T1000 (cell line): ENCODE data around the gene ABCB11.
"Not testable (repeated sequence)": the region's sequence is repeated elsewhere in the genome, so short reads cannot be mapped to it uniquely, and the experiment has no call there.

Experiments
- DNase-seq: peaks from one replicate; lab custom pipeline; 2025; ENCODE audit warnings: mixed read lengths; lab: John Stamatoyannopoulos, UW

The ABCB11 gene

DNA sequence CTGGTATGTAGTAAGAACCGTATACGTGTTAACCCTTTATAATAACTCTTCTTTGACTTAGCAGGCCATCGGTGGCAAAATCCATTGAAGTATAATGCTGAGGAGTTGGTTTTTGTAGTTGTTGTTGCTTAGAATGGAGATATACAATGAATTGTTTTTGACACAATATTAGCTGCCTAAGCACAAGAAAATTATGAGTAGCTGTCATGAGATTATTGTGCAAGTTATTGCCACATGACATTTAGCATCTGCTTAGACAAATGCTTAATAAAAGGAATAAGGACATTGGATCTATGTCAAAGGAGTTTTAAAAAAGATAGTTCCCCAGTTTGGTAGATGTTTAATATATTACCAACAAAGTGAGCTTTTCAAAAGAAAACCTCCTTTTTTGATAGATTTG is 59.9 kb downstream of the ABCB11 start:
- no peak for DNase-seq

DNA sequence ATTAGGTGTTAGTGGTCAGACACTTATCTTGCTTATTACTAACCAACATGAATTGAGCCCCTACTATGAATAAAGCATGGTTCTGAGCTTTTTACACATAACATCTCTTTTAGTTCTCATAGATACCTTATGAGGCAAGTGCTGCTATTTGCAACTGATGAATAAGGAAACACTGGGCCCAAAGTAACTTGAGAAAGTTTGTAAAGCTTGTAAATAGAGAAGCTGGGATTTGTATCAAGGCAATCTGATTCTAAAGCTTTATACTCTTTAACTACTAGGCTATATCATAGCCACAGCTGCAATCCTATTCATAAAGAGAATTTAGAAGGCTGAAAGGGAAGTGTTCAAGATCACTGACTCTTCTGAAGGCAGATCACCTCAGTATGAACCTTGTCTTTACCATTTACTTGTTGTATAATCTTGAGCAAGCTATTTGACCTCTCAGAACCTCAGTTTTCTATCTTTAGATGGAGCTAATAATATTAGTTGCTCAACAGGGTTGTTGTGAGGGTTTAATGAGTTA is 60.4 kb downstream of the ABCB11 start:
- DNase-seq, result no peak

DNA sequence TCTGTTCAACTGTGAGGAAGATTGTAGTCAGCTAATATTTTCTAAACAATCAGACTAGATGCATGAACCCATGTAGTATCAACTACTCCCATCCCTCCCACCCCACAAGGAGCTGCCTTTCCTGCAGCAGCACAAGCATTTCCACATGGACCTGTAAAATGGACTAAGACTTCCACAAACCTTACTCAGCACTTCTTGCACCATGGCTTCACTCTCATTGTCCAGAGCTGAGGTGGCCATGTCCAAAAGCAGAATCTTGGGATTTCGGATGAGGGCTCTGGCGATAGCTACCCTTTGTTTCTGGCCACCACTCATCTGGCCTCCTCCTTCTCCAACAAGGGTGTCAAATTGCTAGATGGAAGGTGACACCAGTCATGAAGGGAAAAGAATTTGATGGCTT is 61.3 kb downstream of the ABCB11 start:
- no peak for DNase-seq

DNA sequence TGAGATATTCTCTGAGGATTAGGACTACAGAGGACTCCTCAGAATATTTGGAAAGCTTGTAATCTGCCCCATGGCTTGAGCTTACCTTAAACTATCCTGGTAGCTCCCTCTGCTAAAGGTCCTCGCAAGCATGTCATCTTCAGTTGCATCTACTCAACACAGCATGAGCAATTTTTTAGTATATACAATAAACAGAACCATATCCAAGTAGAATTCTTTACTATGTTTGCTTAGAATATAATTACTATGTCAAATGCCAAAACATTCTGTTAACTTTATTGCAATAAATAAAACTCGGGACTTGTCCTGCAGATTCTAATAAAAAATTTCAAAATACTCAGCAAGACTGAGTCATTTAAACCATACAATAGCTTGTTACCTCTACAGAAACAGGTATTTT is 62.8 kb downstream of the ABCB11 start:
- no peak for DNase-seq

DNA sequence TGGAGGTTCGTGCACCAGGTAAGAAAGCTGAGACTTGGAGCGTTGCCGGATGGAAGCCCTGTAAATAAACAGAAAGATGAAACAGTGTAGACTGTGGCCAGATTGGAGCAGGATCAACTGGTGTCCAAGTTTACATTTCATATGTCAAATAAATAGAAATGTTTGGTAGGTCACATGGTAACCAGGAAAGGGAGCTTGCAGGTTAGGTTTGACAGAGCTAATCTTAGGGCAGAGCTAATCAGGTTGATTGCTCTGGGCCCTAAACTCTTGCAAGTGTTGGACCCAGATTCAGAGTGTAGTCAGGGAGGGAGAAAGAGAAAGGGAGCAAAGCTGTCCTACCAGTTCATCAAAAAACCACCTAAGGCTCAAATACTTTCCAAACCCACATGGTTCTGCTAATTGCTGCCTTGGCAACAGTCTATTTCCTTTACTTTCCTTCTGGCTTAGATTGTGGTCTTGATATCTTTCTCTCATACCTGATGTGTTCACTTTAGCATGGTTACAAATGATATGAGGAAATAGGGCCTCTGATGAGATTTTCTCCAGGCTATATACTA is 66.8 kb downstream of the ABCB11 start:
- no peak for DNase-seq

DNA sequence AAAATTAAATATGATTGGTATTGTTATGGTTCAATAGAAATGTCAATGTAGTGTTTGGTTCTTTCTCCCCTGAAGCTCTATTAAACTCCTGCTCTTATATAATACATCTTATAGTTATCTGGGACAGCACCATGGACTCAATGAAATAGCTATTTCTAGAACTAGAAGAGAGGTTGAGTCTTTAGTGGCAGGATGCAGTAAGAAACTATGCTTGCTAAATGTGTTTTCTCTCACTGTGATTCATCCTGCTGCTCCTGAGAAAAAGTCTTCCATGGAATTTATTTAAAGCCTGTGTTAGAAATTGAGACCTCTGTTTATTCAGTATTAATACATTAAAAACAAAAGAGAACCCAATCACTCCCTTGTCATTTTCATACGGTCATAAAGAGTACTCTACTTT is 68.5 kb downstream of the ABCB11 start:
- DNase-seq, result no peak

DNA sequence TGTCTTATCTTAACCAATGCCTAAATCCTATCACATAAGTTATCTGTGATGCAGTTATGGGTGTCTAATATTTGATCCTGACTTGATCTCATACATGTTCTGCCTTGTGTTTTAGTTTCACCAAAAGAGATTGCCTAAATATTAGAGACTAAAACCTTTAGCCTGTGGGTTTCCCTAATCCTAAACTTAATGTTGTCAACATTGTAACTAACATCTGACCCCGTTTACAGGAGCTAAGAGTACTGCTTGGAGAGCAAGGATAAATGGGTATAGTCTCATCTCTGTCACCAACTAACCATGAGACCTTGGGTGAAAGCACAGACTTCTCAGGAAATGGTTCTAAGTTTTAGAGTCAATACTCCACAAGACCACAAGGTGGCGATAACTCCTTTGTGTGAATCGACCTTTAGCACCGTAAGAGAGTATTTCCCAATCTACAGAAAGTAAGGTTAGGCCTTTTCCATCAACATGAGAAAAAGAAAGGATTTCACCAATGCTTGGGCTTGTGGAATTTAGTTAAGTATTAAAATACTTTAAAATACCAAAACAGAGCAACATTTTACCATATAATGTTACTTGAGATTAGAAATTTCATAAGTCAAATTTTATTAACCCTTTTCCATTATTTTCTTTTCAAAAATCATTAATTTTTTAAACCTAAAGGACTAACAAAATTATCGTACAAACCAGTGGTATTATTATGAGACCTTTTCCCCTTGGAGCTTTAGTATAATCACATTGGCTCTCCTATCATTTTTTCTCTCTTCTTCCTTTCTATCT is 69.5 kb downstream of the ABCB11 start:
- DNase-seq, result no peak

DNA sequence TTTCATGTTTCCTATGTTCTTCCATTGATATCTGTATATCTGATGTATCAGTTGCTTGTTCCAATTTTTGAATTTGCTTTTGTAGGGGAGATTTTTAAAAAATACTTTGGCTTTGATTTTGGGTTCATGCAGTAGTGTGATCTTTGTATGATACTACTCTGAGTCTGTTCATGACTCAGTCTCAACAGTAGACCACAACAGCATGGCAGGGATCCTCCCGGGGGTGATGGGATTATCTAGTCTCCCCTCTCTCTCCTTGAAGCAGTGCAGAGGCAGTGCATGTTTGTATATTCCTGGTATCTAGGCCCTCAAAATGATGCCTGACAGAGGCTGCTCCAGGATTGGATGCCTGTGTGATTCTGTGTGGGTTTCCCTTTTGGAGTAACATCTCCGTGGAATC is 74.7 kb downstream of the ABCB11 start:
- DNase-seq, result no peak

DNA sequence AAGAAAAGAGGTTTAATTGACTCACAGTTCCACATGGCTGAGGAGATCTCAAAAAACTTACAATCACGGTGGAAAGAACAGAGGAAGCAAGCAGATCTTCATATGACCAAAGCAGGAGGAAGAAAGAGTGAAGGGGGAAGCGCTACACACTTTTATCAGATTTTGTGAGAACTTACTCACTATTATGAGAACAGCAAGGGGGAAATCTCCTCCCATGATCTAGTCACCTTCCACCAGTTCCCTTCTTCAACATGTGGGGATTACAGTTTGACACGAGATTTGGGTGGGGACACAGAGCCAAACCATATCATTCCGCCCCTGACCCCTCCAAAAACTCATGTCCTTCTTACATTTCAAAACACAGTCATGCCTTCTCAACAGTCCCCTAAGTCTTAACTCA is 75.8 kb downstream of the ABCB11 start:
- no peak for DNase-seq

DNA sequence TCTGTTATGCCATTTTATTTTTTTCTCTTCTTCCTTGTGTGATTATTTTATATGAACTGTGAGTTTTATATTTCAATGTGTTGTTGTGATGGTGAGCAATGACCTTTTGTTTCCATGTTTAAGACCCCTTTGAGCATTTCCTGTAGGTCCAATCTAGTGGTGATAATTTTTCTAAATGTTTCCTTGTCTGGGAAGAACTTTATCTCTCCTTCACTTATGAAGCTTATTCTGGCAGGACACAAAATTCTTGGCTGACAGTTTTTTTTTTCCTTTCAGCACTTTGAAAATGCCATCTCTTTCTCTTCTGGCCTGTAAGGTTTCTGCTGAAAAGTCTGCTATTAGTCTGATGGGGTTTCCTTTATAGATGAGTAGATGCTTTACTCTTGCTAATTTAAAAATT is 76.9 kb downstream of the ABCB11 start:
- DNase-seq, result no peak

DNA sequence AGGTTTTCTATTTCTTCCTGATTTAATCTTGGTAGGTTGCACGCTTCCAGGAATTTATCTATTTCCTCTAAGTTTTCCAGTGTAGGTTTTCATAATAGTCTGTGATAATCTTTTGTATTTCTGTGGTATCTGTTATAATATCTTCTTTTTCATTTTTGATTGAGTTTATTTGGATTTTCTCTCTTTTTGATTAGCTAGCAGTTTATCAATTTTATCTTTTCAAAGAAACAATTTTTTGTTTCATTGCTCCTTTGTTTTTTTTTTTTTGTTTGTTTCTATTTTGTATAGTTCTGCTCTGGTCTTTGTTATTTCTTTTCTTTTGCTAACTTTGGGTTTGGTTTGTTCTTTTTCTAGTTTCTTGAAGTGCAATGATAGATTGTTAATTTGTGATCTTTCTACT is 78.7 kb downstream of the ABCB11 start:
- no peak for DNase-seq

DNA sequence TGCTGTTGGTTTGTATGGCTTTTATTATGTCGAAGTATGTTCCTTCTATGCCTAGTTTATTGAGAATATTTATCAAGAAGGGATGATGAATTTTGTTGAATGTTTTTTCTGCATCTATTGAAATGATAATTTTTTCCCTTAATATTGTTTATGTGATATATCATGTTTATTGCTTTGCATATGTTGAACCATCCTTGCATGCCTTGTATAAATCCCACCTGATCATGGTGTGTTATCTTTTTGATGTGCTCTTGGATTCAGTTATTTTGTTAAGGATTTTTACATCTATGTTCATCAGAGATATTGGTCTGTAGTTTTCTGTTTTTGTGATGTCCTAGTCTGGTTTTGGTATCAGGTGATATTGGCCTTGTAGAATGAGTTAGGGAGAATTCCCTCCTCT is 79.3 kb downstream of the ABCB11 start:
- no peak for DNase-seq

DNA sequence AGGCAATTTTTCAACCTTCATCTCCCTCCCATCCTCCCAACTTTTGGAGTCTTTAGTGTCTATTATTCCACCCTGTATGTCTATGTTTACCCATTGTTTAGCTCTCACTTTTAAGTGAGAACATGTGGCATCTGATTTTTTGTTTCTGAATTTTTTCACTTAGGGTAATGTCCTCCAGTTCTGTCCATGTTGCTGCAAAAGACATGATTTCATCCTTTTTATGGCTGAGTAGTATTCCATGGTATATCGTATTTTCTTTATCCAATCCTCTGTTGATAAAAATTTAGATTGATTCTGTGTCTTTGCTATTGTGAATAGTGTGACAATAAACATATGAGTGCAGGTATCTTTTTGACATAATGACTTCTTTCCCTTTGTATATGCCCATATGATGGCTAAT is 81.8 kb downstream of the ABCB11 start:
- no peak for DNase-seq

DNA sequence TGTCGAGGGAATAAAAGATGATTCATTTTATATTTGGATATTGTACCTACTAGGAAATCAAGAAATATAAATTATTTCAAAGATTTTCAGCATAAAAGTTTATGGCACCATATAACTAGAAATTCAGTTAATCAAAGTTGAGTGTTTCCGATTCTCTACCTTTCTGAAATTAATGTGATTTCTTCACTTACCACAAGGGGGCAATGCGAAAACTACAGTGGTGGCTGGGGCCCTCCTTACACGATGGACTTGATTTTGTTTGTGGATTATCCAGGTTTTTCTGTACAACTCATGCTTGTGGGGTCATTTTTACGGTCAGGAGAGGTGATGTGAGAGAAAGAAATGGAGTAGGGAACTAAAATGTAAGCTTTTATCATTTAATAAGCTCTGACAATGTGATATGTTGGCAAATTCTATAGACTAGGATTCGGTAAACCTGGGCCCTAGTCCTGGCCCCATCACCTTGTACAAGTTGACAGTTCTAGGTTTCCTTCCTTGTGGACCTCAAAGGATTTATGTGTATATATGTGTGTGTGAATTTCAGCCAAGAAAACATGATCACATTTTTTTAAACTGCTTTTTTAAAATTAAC is 82.4 kb downstream of the ABCB11 start:
- no peak for DNase-seq

DNA sequence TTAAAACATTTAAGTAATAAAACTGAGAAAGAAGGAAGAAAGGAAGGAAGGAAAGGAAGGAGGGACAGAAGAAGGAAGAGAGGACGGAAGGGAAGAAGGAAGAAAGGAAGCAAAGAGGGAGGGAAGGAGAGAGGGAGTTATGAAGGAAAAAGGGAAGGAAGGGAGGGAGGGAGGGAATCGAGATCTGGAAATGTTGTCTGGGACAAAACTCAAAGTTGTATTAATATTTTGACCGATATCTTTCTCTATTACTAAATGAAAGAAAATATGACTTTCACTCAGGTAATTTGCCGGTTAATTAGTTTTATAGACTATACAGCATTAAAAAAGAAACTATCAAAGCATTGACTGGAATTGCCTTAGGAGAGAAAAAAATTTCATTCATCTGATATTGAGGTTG is 85.6 kb downstream of the ABCB11 start:
- DNase-seq, result no peak

DNA sequence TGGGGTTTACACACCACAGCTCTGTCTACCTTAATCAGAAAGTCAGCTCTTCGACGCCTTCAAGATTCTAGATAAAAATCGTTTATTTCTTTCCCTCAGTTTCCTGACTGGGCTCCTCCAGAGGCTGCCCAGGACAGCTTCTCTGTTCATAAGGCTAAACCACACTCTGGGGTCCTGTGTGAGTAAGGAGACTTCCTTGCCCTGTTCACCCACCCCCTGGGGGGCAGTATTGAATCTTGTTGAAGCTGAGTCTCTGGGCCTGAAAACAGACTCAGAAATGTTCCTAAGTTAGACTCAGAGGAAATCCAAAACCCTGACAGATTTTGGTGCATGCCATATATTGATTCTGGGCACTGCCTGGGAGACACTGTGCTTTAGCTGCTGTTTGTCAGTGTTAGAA is 87.1 kb downstream of the ABCB11 start:
- DNase-seq, result no peak

DNA sequence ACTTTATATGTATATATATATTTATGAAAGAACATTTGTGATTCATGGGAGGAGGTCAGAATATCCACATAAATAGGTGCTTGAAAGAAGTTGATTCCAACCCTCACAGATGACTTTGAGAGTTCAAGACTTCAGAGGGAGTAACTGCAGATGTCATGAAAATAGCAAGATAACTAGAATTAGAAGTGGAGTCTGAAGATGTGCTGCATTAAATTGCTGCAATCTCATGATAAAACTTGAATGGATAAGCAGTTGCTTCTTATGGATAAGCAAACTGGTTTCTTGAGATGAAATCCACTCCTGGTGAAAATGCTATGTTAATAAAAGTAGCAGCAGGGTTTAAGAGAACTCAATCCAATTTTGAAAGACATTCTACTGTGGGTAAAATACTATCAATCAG is 89.8 kb downstream of the ABCB11 start:
- no peak for DNase-seq

DNA sequence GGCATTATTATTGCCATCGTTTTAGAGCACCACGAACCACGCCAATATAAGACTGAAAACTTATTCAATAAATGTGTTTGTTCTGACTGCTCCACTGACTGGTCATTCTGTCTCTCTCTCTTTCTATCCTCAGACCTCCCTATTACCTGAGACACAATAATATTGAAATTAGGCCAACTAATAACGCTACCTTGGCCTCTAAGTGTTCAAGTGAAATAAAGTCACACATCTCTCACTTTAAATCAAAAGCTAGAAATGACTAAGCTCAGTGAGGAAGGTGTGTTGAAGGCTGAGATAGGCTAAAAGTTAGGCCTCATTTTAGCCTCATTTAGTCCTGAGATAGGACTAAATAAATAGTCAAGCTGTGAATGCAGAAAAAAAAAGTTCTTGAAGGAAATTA is 91.2 kb downstream of the ABCB11 start:
- DNase-seq, result no peak

DNA sequence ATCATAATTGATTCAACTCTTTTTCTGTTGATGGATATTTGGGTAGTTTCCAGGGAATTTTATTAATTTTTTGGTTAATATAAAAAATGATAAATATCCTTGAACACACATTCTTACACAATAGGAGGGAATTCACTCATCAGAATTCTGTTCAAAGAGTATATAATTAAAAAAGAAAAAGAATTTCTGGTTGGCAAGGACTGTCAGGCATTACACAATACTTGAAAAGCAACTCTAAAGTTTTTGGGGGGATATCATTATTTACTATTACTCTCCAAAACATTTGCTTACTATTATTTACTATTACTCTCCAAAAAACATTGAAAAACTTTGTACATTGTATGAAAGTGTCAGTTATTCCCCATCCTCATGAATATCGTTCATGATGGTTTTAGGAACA is 92.1 kb downstream of the ABCB11 start:
- no peak for DNase-seq

DNA sequence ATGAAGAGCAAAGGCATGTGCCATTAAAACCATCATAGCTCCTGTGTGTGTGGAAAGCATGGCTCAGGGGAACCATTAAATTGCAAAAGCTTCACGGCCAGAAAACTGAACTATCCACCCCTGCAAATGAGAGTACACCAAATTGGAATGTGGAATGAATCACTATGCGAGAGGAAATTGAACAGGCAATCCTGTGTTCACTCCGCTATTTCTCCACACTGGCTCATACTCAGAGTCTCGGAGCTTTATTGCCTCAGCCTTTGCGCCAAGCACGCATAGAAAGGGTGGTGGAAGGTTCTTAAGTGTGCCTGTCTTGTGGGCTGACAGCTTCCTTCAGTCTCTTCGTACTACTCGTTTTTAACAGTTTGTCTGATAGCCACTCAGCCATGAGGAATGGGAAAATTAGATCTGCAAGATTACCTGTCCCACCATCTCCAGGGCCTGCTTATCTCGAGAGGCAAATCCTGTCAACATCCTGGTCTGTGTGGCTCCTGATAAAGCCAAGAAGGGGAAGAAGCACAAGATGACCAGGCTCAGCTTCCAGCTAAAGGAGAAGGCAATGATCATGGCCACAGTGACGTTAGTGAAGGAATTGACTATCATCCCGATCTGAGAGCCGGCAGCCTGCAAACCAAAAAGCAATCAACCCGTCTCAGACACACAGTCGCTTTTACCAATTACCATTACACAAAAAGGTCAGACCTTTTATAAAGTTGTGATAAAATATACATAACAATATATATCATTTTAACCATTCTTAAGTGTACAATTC is 95.1 kb downstream of the ABCB11 start:
- DNase-seq, result peak; percentile 38

DNA sequence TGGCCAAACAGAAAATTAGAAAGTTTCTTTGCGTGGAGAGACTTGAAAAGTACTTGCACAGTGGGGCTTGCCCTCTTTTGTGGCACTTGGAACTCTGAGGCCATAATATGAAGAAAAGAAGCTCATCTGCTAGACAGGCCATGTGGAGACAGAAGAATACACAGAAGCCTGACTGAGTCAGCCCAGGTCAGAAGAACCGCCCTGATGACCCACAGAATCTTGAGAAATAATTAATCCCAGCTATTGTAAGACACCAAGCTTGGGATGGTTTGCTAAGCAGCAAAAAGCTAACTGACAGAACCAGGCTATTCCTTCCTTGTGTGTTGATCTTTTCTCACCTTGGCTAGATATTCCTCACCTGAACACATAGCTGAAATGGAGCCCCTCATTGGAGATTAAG is 96.3 kb downstream of the ABCB11 start:
- no peak for DNase-seq

DNA sequence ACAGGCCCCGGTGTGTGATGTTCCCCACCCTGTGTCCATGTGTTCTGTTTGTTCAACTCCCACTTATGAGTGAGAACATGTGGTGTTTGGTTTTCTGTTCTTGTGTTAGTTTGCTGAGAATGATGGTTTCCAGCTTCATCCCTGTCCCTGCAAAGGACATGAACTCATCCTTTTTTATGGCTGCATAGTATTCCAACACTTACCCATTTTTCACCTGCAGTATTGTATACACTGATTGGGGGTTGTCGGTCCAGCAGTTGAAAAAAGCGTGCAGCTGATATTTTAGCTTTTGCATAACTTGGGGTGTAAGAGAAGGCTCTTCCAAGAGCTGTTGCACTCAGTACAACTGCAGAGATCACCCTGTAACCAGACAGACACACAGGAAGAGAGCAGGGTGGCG is 99.0 kb downstream of the ABCB11 start:
- DNase-seq, result not testable (repeated sequence)

DNA sequence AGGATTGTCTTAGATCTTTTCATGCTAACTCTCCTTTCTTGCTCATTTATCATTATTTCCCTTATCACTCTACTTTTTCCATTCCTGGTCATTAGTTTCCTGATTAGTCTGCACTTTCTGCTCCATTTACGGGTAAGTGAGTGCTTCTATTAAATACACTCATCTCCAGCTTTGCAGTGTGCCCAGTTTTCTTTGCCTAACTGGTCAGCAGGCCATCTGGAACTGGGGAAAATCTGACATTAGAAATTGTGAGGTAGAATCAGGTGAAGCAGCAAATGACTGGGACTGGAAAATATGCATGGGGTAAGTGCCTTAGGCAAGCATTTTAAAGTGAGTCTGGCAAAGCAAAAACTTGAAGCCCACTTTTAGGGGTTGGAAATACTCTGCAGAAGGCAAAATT is 100.9 kb downstream of the ABCB11 start:
- DNase-seq, result no peak
